KMS-11 (cell line): ENCODE measurements around the gene HPN.

ENCODE experiments used
- H2AFZ ChIP-seq: fragments of 200-600 bp; sonication (generic); 2 replicates; pipeline ENCODE4 v1.6.1; 2016; ENCODE audit warnings: antibody characterized with exemption, mixed run types, low read depth
- H3K27ac ChIP-seq: fragments of 200-600 bp; sonication (generic); 2 replicates; pipeline ENCODE4 v1.6.1; 2016; ENCODE audit warnings: mild to moderate bottlenecking, mixed run types
- H3K27me3 ChIP-seq: fragments of 200-600 bp; sonication (generic); 2 replicates; pipeline ENCODE4 v1.6.1; 2017; ENCODE audit warnings: mild to moderate bottlenecking, low read depth, mixed run types, moderate library complexity; ENCODE audit not compliant: insufficient read depth
- H3K36me3 ChIP-seq: fragments of 200-600 bp; sonication (generic); 2 replicates; pipeline ENCODE4 v1.6.1; 2017; ENCODE audit warnings: mild to moderate bottlenecking, mixed run types; ENCODE audit not compliant: insufficient read depth
- H3K4me1 ChIP-seq: fragments of 200-600 bp; sonication (generic); 2 replicates; pipeline ENCODE4 v1.6.1; 2016; ENCODE audit warnings: mild to moderate bottlenecking, low read depth, mixed run types; ENCODE audit not compliant: poor library complexity, severe bottlenecking
- H3K4me2 ChIP-seq: fragments of 200-600 bp; sonication (generic); 2 replicates; pipeline ENCODE4 v1.7.0; 2016; ENCODE audit warnings: mild to moderate bottlenecking, mixed run types
- H3K4me3 ChIP-seq: fragments of 200-600 bp; sonication (generic); IDR thresholded peaks from 2 replicates; pipeline ENCODE4 v1.6.1; 2017; ENCODE audit warnings: low read depth, low read length, mixed read lengths; ENCODE audit not compliant: insufficient read depth
- H3K79me2 ChIP-seq: fragments of 200-600 bp; sonication (generic); 2 replicates; pipeline ENCODE4 v1.6.1; 2016; ENCODE audit warnings: low read depth, mixed run types; ENCODE audit not compliant: insufficient read depth
- H3K9ac ChIP-seq: fragments of 200-600 bp; sonication (generic); 2 replicates; pipeline ENCODE4 v1.6.1; 2016; ENCODE audit warnings: mild to moderate bottlenecking, mixed run types
- H4K20me1 ChIP-seq: fragments of 200-600 bp; sonication (generic); 2 replicates; pipeline ENCODE4 v1.6.1; 2016; ENCODE audit warnings: mild to moderate bottlenecking, mixed run types; ENCODE audit not compliant: insufficient read depth
- CTCF ChIP-seq: fragments of 200-600 bp; sonication (generic); conservative IDR thresholded peaks from 2 replicates; pipeline ENCODE4 v1.6.1; 2017; ENCODE audit warnings: low read depth, mild to moderate bottlenecking, antibody characterized with exemption, low read length, moderate library complexity, mixed read lengths

HPN gene

GRCh38 chr19:35083691-35084508 is 42.4 kb downstream of the HPN start:
- no peak for TF ChIP-seq CTCF
- Histone ChIP-seq H2AFZ (no peak overlapping the region), H3K4me3 (no peak overlapping the region), H3K9ac (no peak overlapping the region), H3K79me2 (no peaks in the 10 kb centered on the region), H3K4me1 (no peaks in the 10 kb centered on the region), H3K36me3 (no peaks in the 10 kb centered on the region), H4K20me1 (no peaks in the 10 kb centered on the region), H3K4me2 (no peak overlapping the region), H3K27ac (no peak overlapping the region), H3K27me3 (peaks cover 33% of the 10 kb centered on the region; the same call in 1 of the 2 replicates)

- peaks cover 32% of the 10 kb centered on the region; the same call in 1 of the 2 replicates for H3K27me3 ChIP-seq
- H3K9ac ChIP-seq, result no peak overlapping the region
- no peak overlapping the region for H2AFZ ChIP-seq
- H3K4me1 ChIP-seq, result no peaks in the 10 kb centered on the region
- no peaks in the 10 kb centered on the region for H3K79me2 ChIP-seq
- H4K20me1 ChIP-seq, result no peaks in the 10 kb centered on the region
- no peak overlapping the region for H3K4me3 ChIP-seq
- TF ChIP-seq CTCF, result no peak
- no peak overlapping the region for H3K4me2 ChIP-seq
- no peak overlapping the region for H3K27ac ChIP-seq
- no peaks in the 10 kb centered on the region for H3K36me3 ChIP-seq
These were observed 42.9 kb downstream of the HPN start for GRCh38 chr19:35084509-35084762.

GRCh38 chr19:35085947-35086346 is 44.4 kb downstream of the HPN start:
- Histone ChIP-seq H3K36me3 (no peaks in the 10 kb centered on the region), H3K27me3 (peaks cover 38% of the 10 kb centered on the region; the same call in 1 of the 2 replicates), H3K4me3 (no peak overlapping the region), H3K4me2 (no peak overlapping the region), H3K4me1 (no peaks in the 10 kb centered on the region), H3K79me2 (no peaks in the 10 kb centered on the region), H2AFZ (no peak overlapping the region), H4K20me1 (no peaks in the 10 kb centered on the region), H3K27ac (no peak overlapping the region), H3K9ac (no peak overlapping the region)
- no peak for TF ChIP-seq CTCF

- H4K20me1 ChIP-seq, result no peaks in the 10 kb centered on the region
- no peak overlapping the region for H2AFZ ChIP-seq
- no peak overlapping the region for H3K27ac ChIP-seq
- no peak overlapping the region for H3K4me3 ChIP-seq
- no peaks in the 10 kb centered on the region for H3K36me3 ChIP-seq
- TF ChIP-seq CTCF, result no peak
- no peaks in the 10 kb centered on the region for H3K79me2 ChIP-seq
- peaks cover 34% of the 10 kb centered on the region; the same call in 1 of the 2 replicates for H3K27me3 ChIP-seq
- no peak overlapping the region for H3K9ac ChIP-seq
- H3K4me2 ChIP-seq, result no peak overlapping the region
- H3K4me1 ChIP-seq, result no peaks in the 10 kb centered on the region
These were observed 44.9 kb downstream of the HPN start for GRCh38 chr19:35086455-35086854.
